Measurements from ENCODE around the gene TMPRSS3.

The TMPRSS3 gene

GRCh38 chr21:42367367-42368165 lies 28.3 kb downstream of the TMPRSS3 start:
- no peak for DNase-seq

DNA sequence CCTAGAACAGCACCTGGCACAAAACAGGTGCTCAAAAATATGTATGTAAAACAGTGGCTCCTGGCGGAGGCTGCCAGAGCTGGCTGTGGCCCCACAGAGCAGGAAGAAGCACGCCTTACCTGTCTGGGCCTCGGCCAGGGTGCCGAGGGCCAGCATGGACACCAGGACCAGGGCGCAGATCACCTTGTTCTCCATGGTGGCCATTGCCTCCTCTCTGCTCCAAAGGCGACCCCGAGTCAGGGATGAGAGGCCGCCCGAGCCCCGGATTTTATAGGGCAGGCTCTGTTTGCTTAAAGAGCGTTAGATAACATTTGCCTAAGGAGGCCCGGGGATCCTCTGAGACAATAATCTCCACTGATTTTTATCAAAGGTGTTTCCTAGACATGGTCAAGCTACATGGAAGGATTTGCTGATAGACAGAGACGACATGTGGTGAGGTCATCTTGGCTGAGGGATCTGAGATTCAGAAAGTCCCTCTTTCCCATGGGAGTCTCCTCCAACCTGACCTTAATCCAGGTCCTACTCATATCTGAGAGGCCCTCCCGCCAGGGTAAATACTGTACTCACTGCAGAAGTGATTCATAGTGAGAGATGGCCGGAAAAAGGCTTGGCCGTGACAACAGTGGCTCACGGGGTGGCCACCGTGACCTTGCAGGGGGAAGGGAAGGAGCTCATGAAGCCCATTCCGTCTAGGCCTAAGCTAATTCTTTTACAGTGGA lies 29.4 kb downstream of the TMPRSS3 start, which contains the start of gene TFF1:
TFF1 (minus strand) TSS at position 244 of the 719 bp plus-strand sequence; CDS start at position 204, 40 bp downstream.
- DNase-seq = no peak

GRCh38 chr21:42365770-42366169 lies 30.1 kb downstream of the TMPRSS3 start:
- no peak for DNase-seq

GRCh38 chr21:42364304-42364865 lies 31.5 kb downstream of the TMPRSS3 start:
- no peak for DNase-seq

DNA sequence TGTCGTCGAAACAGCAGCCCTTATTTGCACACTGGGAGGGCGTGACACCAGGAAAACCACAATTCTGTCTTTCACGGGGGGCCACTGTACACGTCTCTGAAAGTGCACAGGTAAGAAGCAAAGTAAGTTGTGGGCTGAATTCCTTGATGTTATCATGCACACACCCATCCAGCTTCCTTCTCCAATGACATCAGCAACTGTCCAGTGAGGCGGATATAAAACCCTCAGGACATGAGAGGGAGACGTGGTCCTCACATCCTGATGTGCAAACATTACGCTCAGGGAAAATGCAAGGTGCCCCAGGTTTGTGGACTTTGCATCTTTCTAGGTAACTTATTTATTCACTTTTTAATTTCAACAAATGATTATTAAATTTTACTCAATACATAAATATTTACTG lies 32.5 kb downstream of the TMPRSS3 start:
- no peak for DNase-seq

GRCh38 chr21:42362700-42363099 lies 33.2 kb downstream of the TMPRSS3 start:
- DNase-seq = no peak

GRCh38 chr21:42362198-42362597 lies 33.7 kb downstream of the TMPRSS3 start:
- no peak for DNase-seq

DNA sequence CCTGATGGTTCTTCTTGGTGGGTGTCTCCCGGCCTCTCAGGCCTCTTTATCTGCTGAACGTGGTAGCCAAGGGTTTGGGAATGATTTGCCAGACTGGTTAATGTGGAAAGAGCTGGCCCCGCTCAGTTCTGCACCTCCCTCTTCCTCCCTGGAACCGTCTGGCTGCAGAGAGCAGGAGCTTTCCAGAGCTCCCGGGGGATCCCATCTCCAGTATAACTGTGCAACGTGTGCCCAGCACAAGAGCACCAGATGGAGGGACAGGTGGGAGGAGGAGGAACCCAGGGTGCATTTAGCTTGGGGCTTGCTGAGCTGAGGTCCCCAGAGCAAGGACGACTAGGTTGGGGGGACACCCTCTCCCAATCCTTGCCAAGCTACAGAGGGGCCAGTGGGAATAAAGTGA lies 34.6 kb downstream of the TMPRSS3 start:
- DNase-seq = no peak

GRCh38 chr21:42360317-42360716 lies 35.5 kb downstream of the TMPRSS3 start:
- no peak for DNase-seq

DNA sequence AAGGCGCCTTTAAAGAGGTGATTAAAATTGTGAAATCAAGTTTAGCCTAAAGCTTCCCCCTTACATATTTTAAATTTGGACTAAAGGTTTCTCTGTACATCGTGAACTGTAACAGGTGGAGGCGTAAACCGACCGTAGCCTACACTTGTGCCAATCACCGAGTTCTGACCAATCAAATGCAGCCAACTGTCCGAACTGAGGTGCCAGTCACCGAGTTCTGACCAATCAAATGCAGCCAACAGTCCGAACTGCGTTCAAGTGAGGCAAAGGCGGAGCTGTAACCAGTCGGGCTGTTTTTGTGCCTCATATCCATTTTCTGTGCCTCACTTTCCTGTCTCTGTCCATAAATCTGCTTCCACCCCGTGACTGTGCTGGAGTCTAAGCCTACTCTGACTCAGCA lies 36.9 kb downstream of the TMPRSS3 start:
- DNase-seq = no peak

GRCh38 chr21:42358261-42358660 lies 37.6 kb downstream of the TMPRSS3 start:
- no peak for DNase-seq

DNA sequence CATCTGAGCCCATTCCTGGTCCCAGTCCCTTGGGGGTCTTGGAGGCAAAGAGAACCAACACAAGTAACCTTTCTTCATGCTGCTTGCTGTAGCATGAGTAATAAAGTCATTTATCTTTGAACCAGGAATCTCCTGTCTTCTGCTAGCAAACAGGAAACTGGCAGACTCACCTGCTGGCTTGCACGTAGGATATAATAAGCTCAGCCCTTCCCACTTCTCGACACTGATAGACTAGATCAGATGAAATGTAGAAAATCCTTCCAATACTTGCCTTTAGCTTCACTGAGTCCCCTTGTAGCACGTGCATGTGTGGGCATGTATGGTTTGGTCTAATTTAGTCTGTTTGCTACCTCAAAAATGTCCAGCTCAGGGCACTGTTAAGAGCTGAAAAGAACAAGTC lies 38.5 kb downstream of the TMPRSS3 start:
- DNase-seq = no peak

DNA sequence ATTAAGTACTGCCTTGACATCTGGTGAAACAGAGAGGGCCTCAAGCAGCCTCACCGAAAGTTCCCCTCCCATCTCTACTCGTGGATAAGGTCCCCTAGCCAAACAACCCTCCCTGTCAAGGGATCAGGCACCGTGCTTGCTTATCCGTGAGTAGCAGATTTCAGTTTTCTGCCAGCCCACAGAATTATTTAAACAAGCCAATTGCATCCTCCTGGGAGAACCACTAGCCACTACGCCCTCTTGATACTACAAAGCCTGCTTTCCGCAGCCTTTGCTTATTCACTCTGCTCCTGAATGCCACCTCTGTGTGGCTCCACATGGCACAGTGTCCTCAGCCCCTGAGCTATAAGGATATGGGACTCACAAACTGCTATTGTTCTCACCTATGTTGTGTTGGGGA lies 39.2 kb downstream of the TMPRSS3 start:
- DNase-seq = no peak

GRCh38 chr21:42356046-42356445 lies 39.8 kb downstream of the TMPRSS3 start:
- DNase-seq = no peak

GRCh38 chr21:42353623-42354022 lies 42.2 kb downstream of the TMPRSS3 start:
- DNase-seq = no peak

GRCh38 chr21:42352441-42353095 lies 43.3 kb downstream of the TMPRSS3 start:
- DNase-seq = no peak

GRCh38 chr21:42351626-42352440 lies 44.0 kb downstream of the TMPRSS3 start:
- no peak for DNase-seq

DNA sequence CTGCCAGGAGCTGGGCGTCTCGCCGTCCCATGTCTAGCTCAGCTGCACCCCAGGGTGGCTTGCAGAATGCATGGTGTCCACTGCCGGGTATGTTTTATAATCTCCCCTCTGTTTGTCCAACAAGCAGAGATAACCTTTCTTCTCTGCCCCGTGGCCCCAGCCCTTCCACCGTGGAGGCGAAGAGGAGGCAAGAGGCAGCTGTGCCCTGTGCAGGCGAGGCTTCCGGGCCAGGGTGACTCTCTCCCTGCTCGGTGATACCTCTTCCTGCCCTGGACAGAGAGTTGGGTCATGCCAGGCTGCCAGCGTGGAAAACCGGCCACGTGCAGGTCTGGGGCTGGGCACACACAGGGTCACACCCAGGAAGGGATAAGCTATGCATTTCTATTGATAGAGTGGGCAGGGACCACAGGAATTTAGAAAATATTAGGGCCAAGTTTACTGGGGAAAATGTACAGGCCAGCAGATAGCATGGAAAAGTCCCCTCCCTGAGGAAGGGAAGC lies 44.9 kb downstream of the TMPRSS3 start, which contains the start of gene TFF2:
TFF2 (minus strand) TSS at position 68 of the 500 bp plus-strand sequence; CDS start at position 31, 37 bp downstream.
- DNase-seq = no peak

- DNase-seq = no peak
Measured at GRCh38 chr21:42350318-42350910, 45.4 kb downstream of the TMPRSS3 start.

- DNase-seq = no peak
Measured at GRCh38 chr21:42349420-42350317, 46.2 kb downstream of the TMPRSS3 start.

GRCh38 chr21:42348762-42349161 lies 47.1 kb downstream of the TMPRSS3 start:
- no peak for DNase-seq
